GM19468 (cell line): ENCODE data around the gene LEF1.

Experiments used
- ATAC-seq: cut with Tn5 transposase; IDR thresholded peaks from one replicate; pipeline ENCODE4 v1.9.1; 2021; ENCODE audit warnings: mild to moderate bottlenecking, moderate library complexity, moderate number of reproducible peaks; ENCODE audit not compliant: unreplicated experiment; ENCODE audit errors: extremely low read depth

Gene LEF1

GRCh38 chr4:108116423-108117168, 52.1 kb downstream of the LEF1 start:
- ATAC-seq = no peak

GRCh38 chr4:108115168-108115526, 53.6 kb downstream of the LEF1 start:
- ATAC-seq = no peak

- ATAC-seq = no peak
Observed at GRCh38 chr4:108114503-108114902, 54.2 kb downstream of the LEF1 start.

- no peak for ATAC-seq
Observed at GRCh38 chr4:108113229-108113628, 55.5 kb downstream of the LEF1 start.

- ATAC-seq = no peak
Observed at GRCh38 chr4:108111781-108112180, 57.0 kb downstream of the LEF1 start.

GRCh38 chr4:108110450-108110849, 58.3 kb downstream of the LEF1 start:
- ATAC-seq = no peak

GRCh38 chr4:108109997-108110416, 58.7 kb downstream of the LEF1 start:
- peak; percentile 67 for ATAC-seq

GRCh38 chr4:108109111-108109510, 59.6 kb downstream of the LEF1 start:
- no peak for ATAC-seq

- ATAC-seq = no peak
Observed at GRCh38 chr4:108107729-108108382, 60.9 kb downstream of the LEF1 start.

- no peak for ATAC-seq
Observed at GRCh38 chr4:108107101-108107500, 61.6 kb downstream of the LEF1 start.

GRCh38 chr4:108106186-108106585, 62.5 kb downstream of the LEF1 start:
- no peak for ATAC-seq

- no peak for ATAC-seq
Observed at GRCh38 chr4:108103099-108103862, 65.5 kb downstream of the LEF1 start.

GRCh38 chr4:108100827-108101226, 67.9 kb downstream of the LEF1 start:
- no peak for ATAC-seq

- ATAC-seq = no peak
Observed at GRCh38 chr4:108099838-108100237, 68.9 kb downstream of the LEF1 start.

GRCh38 chr4:108097990-108098553, 70.7 kb downstream of the LEF1 start:
- ATAC-seq = no peak

GRCh38 chr4:108094923-108095482, 73.7 kb downstream of the LEF1 start:
- ATAC-seq = no peak

- ATAC-seq = no peak
Observed at GRCh38 chr4:108094131-108094530, 74.6 kb downstream of the LEF1 start.

- no peak for ATAC-seq
Observed at GRCh38 chr4:108092288-108092687, 76.4 kb downstream of the LEF1 start.

- ATAC-seq = no peak
Observed at GRCh38 chr4:108087293-108087967, 81.3 kb downstream of the LEF1 start.

- ATAC-seq = no peak
Observed at GRCh38 chr4:108081256-108081655, 87.5 kb downstream of the LEF1 start.
